HepG2 (cell line): ENCODE data around the gene HK2. TPM values are rescaled to one million over a fixed set of nuclear protein-coding genes. Genes with fewer than 3 reads are reported as not detected.
A peak's percentile ranks its signal among the peaks of the same experiment; 100 is the strongest.

ENCODE experiments used
- ATAC-seq: fragments of 200-7000 bp; cut with Tn5 transposase; 3 replicates; pipeline ENCODE4 v1.9.1; 2020; ENCODE audit warnings: mild to moderate bottlenecking, moderate library complexity
- BruUV-seq: library from RNA; stranded (reverse); fragments of 400-500 nt; replicated peaks from 2 replicates; lab custom pipeline; 2021; lab: Mats Ljungman, UMichigan
- CTCF ChIA-PET: fragments of 300-600 bp; formaldehyde crosslinking; extraction: SDS; loops from one replicate; lab custom pipeline; 2021; ENCODE audit warnings: low total read pairs, inconsistent platforms, low intra/inter-chr PET ratio; lab: Yijun Ruan, JAX
- POLR2A ChIA-PET: fragments of 350-600 bp; sonication (Branson Sonifier 250); formaldehyde crosslinking; loops from one replicate; lab custom pipeline; 2020; ENCODE audit warnings: antibody characterized with exemption, inconsistent platforms; lab: Yijun Ruan, JAX
- DNase-seq: peaks from one replicate; pipeline ENCODE4 v3.0.0-alpha.2; 2015; ENCODE audit warnings: low spot score
- FAIRE-seq: peaks from 3 replicates; lab custom pipeline; 2011; peaks lifted over from hg19 to GRCh38; lab: Jason Lieb, UNC
- H2AFZ ChIP-seq: one replicate; pipeline ENCODE4 v1.6.1; 2011; ENCODE audit warnings: low read length, inconsistent platforms
- H3K27ac ChIP-seq: fragments of 300-600 bp; 3 replicates; pipeline ENCODE4 v1.8.0; 2011; ENCODE audit warnings: mixed run types, mild to moderate bottlenecking, mixed read lengths, low read length, inconsistent platforms; ENCODE audit not compliant: insufficient read depth; ENCODE audit errors: extremely low read length
- H3K27me3 ChIP-seq, 2 experiments: fragments of 200-600 bp in 1 of 2; 2 replicates in 1 of 2; 3 replicates in 1 of 2; pipeline versions ENCODE4 v1.6.0 to v1.8.0; 2011; ENCODE audit warnings: low read length in 2 of 2, mild to moderate bottlenecking in 2 of 2, moderate library complexity in 2 of 2, inconsistent platforms in 1 of 2; ENCODE audit not compliant: insufficient read depth in 2 of 2, control insufficient read depth in 1 of 2
- H3K36me3 ChIP-seq, 2 experiments: fragments of 200-600 bp in 1 of 2; replicated peaks in 1 of 2; 2 replicates in 1 of 2; 3 replicates in 1 of 2; pipeline versions ENCODE4 v1.5.1 to v1.8.0; 2011; ENCODE audit warnings: low read length in 2 of 2, inconsistent platforms in 1 of 2; ENCODE audit not compliant: insufficient read depth in 2 of 2, control insufficient read depth in 1 of 2
- H3K4me1 ChIP-seq: 2 replicates; pipeline ENCODE4 v1.5.1; 2012; ENCODE audit warnings: low read length, inconsistent platforms; ENCODE audit not compliant: insufficient read depth
- H3K4me2 ChIP-seq: 2 replicates; pipeline ENCODE4 v1.6.0; 2011; ENCODE audit warnings: low read depth, low read length, inconsistent platforms
- H3K4me3 ChIP-seq, 3 experiments: fragments of 200-600 bp in 1 of 3; sonication (generic), shearing (Covaris generic) in 1 of 3; replicated peaks in 1 of 3; 2 replicates each; pipeline ENCODE4 v1.5.1; 2011 to 2016; ENCODE audit warnings: low read length in 3 of 3, inconsistent platforms in 2 of 3, low read depth in 2 of 3, mild to moderate bottlenecking in 2 of 3, control low read depth in 1 of 3, mixed read lengths in 1 of 3; ENCODE audit not compliant: insufficient read depth in 1 of 3
- H3K79me2 ChIP-seq: one replicate; pipeline ENCODE4 v1.6.1; 2011; ENCODE audit warnings: low read length, inconsistent platforms; ENCODE audit not compliant: insufficient read depth
- H3K9ac ChIP-seq: 2 replicates; pipeline ENCODE4 v1.6.0; 2011; ENCODE audit warnings: mild to moderate bottlenecking, low read depth, low read length, inconsistent platforms; ENCODE audit not compliant: insufficient read depth
- H3K9me3 ChIP-seq: 2 replicates; pipeline ENCODE4 v1.5.1; 2012; ENCODE audit warnings: mild to moderate bottlenecking, low read length
- H4K20me1 ChIP-seq: 2 replicates; pipeline ENCODE4 v1.6.0; 2011; ENCODE audit warnings: inconsistent platforms, mild to moderate bottlenecking, low read length, moderate library complexity; ENCODE audit not compliant: insufficient read depth
- ELF1 ChIP-seq: sonication (generic); formaldehyde crosslinking; IDR thresholded peaks from 2 replicates; pipeline ENCODE4 v1.4.0; 2020; ENCODE audit warnings: missing genetic modification reagents
- GATAD1 ChIP-seq: IDR thresholded peaks from 2 replicates; pipeline ENCODE4 v1.6.1; 2016; ENCODE audit warnings: missing genetic modification reagents, missing compliant biosample characterization
- HHEX ChIP-seq: IDR thresholded peaks from 2 replicates; pipeline ENCODE4 v1.6.1; 2016; ENCODE audit warnings: control low read depth
- KDM4B ChIP-seq: sonication (generic); formaldehyde crosslinking; IDR thresholded peaks from 2 replicates; pipeline ENCODE4 v1.4.0; 2020; ENCODE audit warnings: missing genetic modification reagents
- KLF15 ChIP-seq: sonication (generic); formaldehyde crosslinking; IDR thresholded peaks from 2 replicates; pipeline ENCODE4 v1.8.1; 2023; ENCODE audit warnings: borderline replicate concordance, mild to moderate bottlenecking, inconsistent platforms, missing genetic modification reagents, mixed read lengths
- KMT2A ChIP-seq: sonication (generic); formaldehyde crosslinking; IDR thresholded peaks from 2 replicates; pipeline ENCODE4 v1.4.0; 2020; ENCODE audit warnings: missing genetic modification reagents
- NCOA2 ChIP-seq: sonication (generic); formaldehyde crosslinking; IDR thresholded peaks from 2 replicates; pipeline ENCODE4 v1.8.0; 2022; ENCODE audit warnings: inconsistent platforms
- TGIF2 ChIP-seq: IDR thresholded peaks from 2 replicates; pipeline ENCODE4 v1.6.1; 2016; ENCODE audit warnings: control low read depth, missing compliant biosample characterization
- THYN1 ChIP-seq: sonication (generic); formaldehyde crosslinking; IDR thresholded peaks from 2 replicates; pipeline ENCODE4 v1.8.1; 2023; ENCODE audit warnings: low read depth, mild to moderate bottlenecking, moderate library complexity, missing genetic modification reagents, borderline replicate concordance
- TRIM24 ChIP-seq: sonication (generic); formaldehyde crosslinking; IDR thresholded peaks from 2 replicates; pipeline ENCODE4 v1.8.0; 2022; ENCODE audit warnings: mild to moderate bottlenecking, missing genetic modification reagents
- ZNF235 ChIP-seq: sonication (generic); formaldehyde crosslinking; IDR thresholded peaks from 2 replicates; pipeline ENCODE4 v1.8.1; 2023; ENCODE audit warnings: mild to moderate bottlenecking, missing genetic modification reagents, borderline replicate concordance
- ZNF264 ChIP-seq: sonication (generic); formaldehyde crosslinking; IDR thresholded peaks from 2 replicates; pipeline ENCODE4 v1.4.0; 2020; ENCODE audit warnings: missing genetic modification reagents
- ZNF34 ChIP-seq: sonication (generic); formaldehyde crosslinking; IDR thresholded peaks from 2 replicates; pipeline ENCODE4 v1.4.0; 2020; ENCODE audit warnings: mild to moderate bottlenecking, missing genetic modification reagents, borderline replicate concordance
- ZNF549 ChIP-seq: sonication (generic); formaldehyde crosslinking; IDR thresholded peaks from 2 replicates; pipeline ENCODE4 v1.5.0; 2020; ENCODE audit warnings: missing genetic modification reagents
- ZNF776 ChIP-seq: sonication (generic); formaldehyde crosslinking; IDR thresholded peaks from 2 replicates; pipeline ENCODE4 v1.4.0; 2020; ENCODE audit warnings: mild to moderate bottlenecking, missing genetic modification reagents
- WGBS: methylation state at CpG from one replicate; pipeline ENCODE4 v1.1.6; 2017; ENCODE audit warnings: low lambda C conversion rate; 5-methylcytosine and 5-hydroxymethylcytosine counted together
- in situ Hi-C: cut with HindIII; loops from 2 replicates; pipeline ENCODE4 v1.10.0; 2017; ENCODE audit warnings: low pct_unique_long_range_greater_than_20kb; ENCODE audit not compliant: extremely low pct_ligation_motif_present
- intact Hi-C: fragments of 100-400 bp; cut with micrococcal nuclease; formaldehyde crosslinking; loops from one replicate; pipeline ENCODE4 v1.10.0; 2022; ENCODE audit not compliant: unreplicated experiment
- polyA plus RNA-seq, 8 experiments: library from polyadenylated mRNA; depleted of rRNA in 3 of 8; stranded (reverse) in 7 of 8; unstranded in 1 of 8; fragments of >200 nt; fragmentation: Illumina TruSeq in 4 of 8; extraction: Trizol in 4 of 8; gene quantifications; 2 replicates each; pipeline versions ENCODE4 v1.2.1 to v1.2.3, GENCODE V29; 2011 to 2016; ENCODE audit warnings: low read depth in 4 of 8, missing spikeins in 1 of 8, mixed read lengths in 1 of 8; ENCODE audit not compliant: insufficient read depth in 1 of 8
- total RNA-seq, 5 experiments: library from RNA; depleted of rRNA; stranded (reverse); fragments of >200 nt; fragmentation: Illumina TruSeq; extraction: Trizol; gene quantifications; 2 replicates each; pipeline ENCODE4 v1.2.3, GENCODE V29; 2016; ENCODE audit warnings: low read depth in 1 of 5
- TF ChIP-seq, protein P1 (sequence below): sonication (generic); formaldehyde crosslinking; IDR thresholded peaks from 2 replicates; pipeline ENCODE4 v1.8.1; 2022; ENCODE audit warnings: mild to moderate bottlenecking, missing genetic modification reagents
- TF ChIP-seq, protein P2 (sequence below): sonication (generic); formaldehyde crosslinking; IDR thresholded peaks from 2 replicates; pipeline ENCODE4 v1.9.0; 2022; ENCODE audit warnings: missing genetic modification reagents, mild to moderate bottlenecking, borderline replicate concordance
- TF ChIP-seq, protein P3 (sequence below): sonication (generic); formaldehyde crosslinking; IDR thresholded peaks from 2 replicates; pipeline ENCODE4 v1.5.1; 2020; ENCODE audit warnings: missing genetic modification reagents, mild to moderate bottlenecking, borderline replicate concordance
- TF ChIP-seq, protein P4 (sequence below): sonication (generic); IDR thresholded peaks from 2 replicates; pipeline ENCODE4 v1.6.1; 2016; ENCODE audit warnings: low read depth, borderline replicate concordance

The HK2 gene
- total and polyA plus RNA-seq, 2 of the 13 experiments (the other 11 are each of a cell fraction or from before 2014, with no cell fraction given) = 13.2 to 101 TPM

DNA sequence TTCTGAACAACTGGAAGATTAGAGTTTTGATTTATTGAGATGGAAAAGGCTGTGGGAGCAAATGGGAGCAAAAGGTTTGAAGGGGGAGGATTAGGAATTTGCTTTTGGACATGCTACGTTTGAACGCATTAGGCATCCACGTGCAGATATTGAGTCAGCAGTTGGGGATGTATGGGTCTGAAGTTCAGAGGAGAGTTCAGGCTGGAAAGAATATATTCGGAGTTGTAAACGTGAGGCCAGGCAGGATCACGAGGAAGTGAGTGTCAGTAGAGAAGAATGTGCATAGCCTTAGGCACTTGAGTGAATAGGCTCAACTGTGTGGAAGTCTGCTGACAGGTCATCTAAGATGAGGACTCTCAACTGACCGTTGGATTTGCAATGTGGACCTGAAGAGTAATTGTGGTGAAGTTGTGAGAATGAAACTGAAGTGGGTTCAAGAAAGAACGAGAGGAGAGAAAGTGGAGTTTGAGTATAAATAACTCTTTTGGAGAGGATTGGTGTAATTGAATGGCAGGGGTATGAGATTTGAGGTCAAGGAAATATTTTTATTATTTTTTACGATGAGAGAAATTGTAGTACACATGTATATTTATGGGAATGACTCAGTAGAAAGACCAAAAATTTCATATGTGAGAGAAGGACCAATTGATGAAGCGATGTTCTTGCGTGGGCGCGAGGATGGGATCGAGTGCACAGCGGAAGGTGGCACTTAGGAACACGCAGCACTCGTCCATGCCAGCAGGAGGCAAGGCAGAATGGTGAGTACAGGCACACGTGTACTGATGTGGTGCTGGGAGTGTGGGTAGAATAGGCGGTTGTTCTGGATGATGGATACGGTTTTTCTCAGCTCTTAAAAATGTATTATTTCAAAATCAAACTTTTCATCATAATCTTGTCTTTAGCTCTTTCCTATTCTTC lies 84.0 kb downstream of the HK2 start:
- no peak overlapping the region for H3K9ac ChIP-seq
- H3K79me2 ChIP-seq = no peaks in the 10 kb centered on the region
- peak overlapping the region; percentile 65 for H3K4me2 ChIP-seq
- H3K9me3 ChIP-seq = no peaks in the 10 kb centered on the region
- TSS peak; percentile 90 for BruUV-seq
- no peaks in the 10 kb centered on the region for H4K20me1 ChIP-seq
- peak; percentile 69 for ATAC-seq
- 0 out of 5 replicates have a peak, but pooled peaks cover 0 to 7% of the 10 kb centered on the region in 2 experiments for H3K27me3 ChIP-seq
- no peak overlapping the region for H2AFZ ChIP-seq
- peak; percentile 66 for FAIRE-seq
- peak; percentile 91 for DNase-seq
- in situ Hi-C loops (loop anchor here (10.0 kb wide), 1 partner anchor 327 kb away; no protein-coding TSS in a partner anchor), intact Hi-C loops (loop anchor here (2.0 to 5.0 kb wide), 3 partner anchors 39 to 484 kb away; partner anchors contain the start of gene POLE4)
- WGBS = 59% methylated on average over 20 of the region's 20 CpGs
- peak overlapping the region in 2 of 3 experiments; percentile 30 to 46; a peak in 4 of 6 replicates for H3K4me3 ChIP-seq
- peak overlapping the region; percentile 19 for H3K27ac ChIP-seq
- peaks cover 65% of the 10 kb centered on the region for H3K4me1 ChIP-seq
- ChIA-PET POLR2A (no interaction called here), CTCF (no interaction called here)
- H3K36me3 ChIP-seq = no peaks in the 10 kb centered on the region; a peak in 1 of 5 replicates
- TF ChIP-seq KDM4B (CRISPR knock-in tag) (no peak), GATAD1 (CRISPR knock-in tag) (no peak), ZNF235 (CRISPR knock-in tag) (no peak), TGIF2 (CRISPR knock-in tag) (peak; percentile 80; the same call in 1 of the 2 replicates), ZNF34 (CRISPR knock-in tag) (no peak), ELF1 (CRISPR knock-in tag) (0 out of 2 replicates have a peak, but pooled peaks have one; percentile 37), ZNF776 (peak; percentile 48; the same call in 1 of the 2 replicates), TRIM24 (0 out of 2 replicates have a peak, but pooled peaks have one; percentile 34), KMT2A (no peak), THYN1 (no peak), KLF15 (no peak), NCOA2 (CRISPR knock-in tag) (0 out of 2 replicates have a peak, but pooled peaks have one; percentile 25), ZNF549 (CRISPR knock-in tag) (no peak), HHEX (CRISPR knock-in tag) (no peak), ZNF264 (CRISPR knock-in tag) (0 out of 2 replicates have a peak, but pooled peaks have one; percentile 37)
- TF ChIP-seq, protein P1, sequence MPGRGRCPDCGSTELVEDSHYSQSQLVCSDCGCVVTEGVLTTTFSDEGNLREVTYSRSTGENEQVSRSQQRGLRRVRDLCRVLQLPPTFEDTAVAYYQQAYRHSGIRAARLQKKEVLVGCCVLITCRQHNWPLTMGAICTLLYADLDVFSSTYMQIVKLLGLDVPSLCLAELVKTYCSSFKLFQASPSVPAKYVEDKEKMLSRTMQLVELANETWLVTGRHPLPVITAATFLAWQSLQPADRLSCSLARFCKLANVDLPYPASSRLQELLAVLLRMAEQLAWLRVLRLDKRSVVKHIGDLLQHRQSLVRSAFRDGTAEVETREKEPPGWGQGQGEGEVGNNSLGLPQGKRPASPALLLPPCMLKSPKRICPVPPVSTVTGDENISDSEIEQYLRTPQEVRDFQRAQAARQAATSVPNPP = no peak
- TF ChIP-seq, protein P2, sequence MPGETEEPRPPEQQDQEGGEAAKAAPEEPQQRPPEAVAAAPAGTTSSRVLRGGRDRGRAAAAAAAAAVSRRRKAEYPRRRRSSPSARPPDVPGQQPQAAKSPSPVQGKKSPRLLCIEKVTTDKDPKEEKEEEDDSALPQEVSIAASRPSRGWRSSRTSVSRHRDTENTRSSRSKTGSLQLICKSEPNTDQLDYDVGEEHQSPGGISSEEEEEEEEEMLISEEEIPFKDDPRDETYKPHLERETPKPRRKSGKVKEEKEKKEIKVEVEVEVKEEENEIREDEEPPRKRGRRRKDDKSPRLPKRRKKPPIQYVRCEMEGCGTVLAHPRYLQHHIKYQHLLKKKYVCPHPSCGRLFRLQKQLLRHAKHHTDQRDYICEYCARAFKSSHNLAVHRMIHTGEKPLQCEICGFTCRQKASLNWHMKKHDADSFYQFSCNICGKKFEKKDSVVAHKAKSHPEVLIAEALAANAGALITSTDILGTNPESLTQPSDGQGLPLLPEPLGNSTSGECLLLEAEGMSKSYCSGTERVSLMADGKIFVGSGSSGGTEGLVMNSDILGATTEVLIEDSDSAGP = no peak
- TF ChIP-seq, protein P3, sequence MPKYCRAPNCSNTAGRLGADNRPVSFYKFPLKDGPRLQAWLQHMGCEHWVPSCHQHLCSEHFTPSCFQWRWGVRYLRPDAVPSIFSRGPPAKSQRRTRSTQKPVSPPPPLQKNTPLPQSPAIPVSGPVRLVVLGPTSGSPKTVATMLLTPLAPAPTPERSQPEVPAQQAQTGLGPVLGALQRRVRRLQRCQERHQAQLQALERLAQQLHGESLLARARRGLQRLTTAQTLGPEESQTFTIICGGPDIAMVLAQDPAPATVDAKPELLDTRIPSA (CRISPR knock-in tag) = no peak
- TF ChIP-seq, protein P4, sequence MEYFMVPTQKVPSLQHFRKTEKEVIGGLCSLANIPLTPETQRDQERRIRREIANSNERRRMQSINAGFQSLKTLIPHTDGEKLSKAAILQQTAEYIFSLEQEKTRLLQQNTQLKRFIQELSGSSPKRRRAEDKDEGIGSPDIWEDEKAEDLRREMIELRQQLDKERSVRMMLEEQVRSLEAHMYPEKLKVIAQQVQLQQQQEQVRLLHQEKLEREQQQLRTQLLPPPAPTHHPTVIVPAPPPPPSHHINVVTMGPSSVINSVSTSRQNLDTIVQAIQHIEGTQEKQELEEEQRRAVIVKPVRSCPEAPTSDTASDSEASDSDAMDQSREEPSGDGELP = peak; percentile 42; the same call in 1 of the 2 replicates
